DOHH2 (cell line): ENCODE data around the gene CLSTN1.

Experiments used
- H3F3A ChIP-seq: fragments of 200-600 bp; sonication (generic), shearing (Covaris generic); 2 replicates; pipeline ENCODE4 v1.6.0; 2016; ENCODE audit warnings: antibody characterized with exemption, mild to moderate bottlenecking; ENCODE audit not compliant: control insufficient read depth, insufficient read depth
- H3K27ac ChIP-seq: fragments of 200-600 bp; sonication (generic); 2 replicates; pipeline ENCODE4 v1.5.1; 2014; ENCODE audit warnings: low read depth, mild to moderate bottlenecking, low read length, moderate library complexity
- H3K27me3 ChIP-seq: fragments of 200-600 bp; sonication (generic); 2 replicates; pipeline ENCODE4 v1.6.1; 2014; ENCODE audit warnings: mild to moderate bottlenecking, low read length, mixed read lengths; ENCODE audit not compliant: control insufficient read depth
- H3K36me3 ChIP-seq: fragments of 200-600 bp; sonication (generic); 2 replicates; pipeline ENCODE4 v1.6.1; 2014; ENCODE audit warnings: mild to moderate bottlenecking, low read length, moderate library complexity, mixed read lengths; ENCODE audit not compliant: control insufficient read depth
- H3K4me1 ChIP-seq: fragments of 200-600 bp; sonication (generic); 2 replicates; pipeline ENCODE4 v1.6.1; 2014; ENCODE audit warnings: mild to moderate bottlenecking, low read length, mixed read lengths; ENCODE audit not compliant: control insufficient read depth
- H3K4me2 ChIP-seq: fragments of 200-600 bp; sonication (generic); 2 replicates; pipeline ENCODE4 v1.6.0; 2014; ENCODE audit warnings: mild to moderate bottlenecking, low read length, moderate library complexity
- H3K4me3 ChIP-seq: fragments of 200-600 bp; sonication (generic); 2 replicates; pipeline ENCODE4 v1.5.1; 2014; ENCODE audit warnings: mild to moderate bottlenecking, low read length, mixed read lengths
- H3K79me2 ChIP-seq: fragments of 200-600 bp; sonication (generic); 2 replicates; pipeline ENCODE4 v1.6.1; 2014; ENCODE audit warnings: mild to moderate bottlenecking, low read length, mixed read lengths; ENCODE audit not compliant: control insufficient read depth
- H3K9me2 ChIP-seq: fragments of 200-600 bp; sonication (generic); replicated peaks from 2 replicates; pipeline ENCODE4 v1.6.1; 2014; ENCODE audit warnings: mild to moderate bottlenecking, low read length, mixed read lengths; ENCODE audit not compliant: control insufficient read depth
- H3K9me3 ChIP-seq: fragments of 200-600 bp; sonication (generic); 2 replicates; pipeline ENCODE4 v1.6.1; 2014; ENCODE audit warnings: antibody characterized with exemption, low read length, mixed read lengths; ENCODE audit not compliant: control insufficient read depth, insufficient read depth
- H4K20me1 ChIP-seq: fragments of 200-600 bp; sonication (generic); 2 replicates; pipeline ENCODE4 v1.6.0; 2014; ENCODE audit warnings: low read depth, mild to moderate bottlenecking, antibody characterized with exemption, low read length, moderate library complexity; ENCODE audit not compliant: control insufficient read depth, insufficient read depth
- CTCF ChIP-seq: fragments of 200-600 bp; sonication (generic); IDR thresholded peaks from one replicate; pipeline ENCODE4 v1.5.1; 2014; ENCODE audit warnings: antibody characterized with exemption, mild to moderate bottlenecking, low read depth, low read length; ENCODE audit not compliant: poor library complexity, severe bottlenecking
- EZH2phosphoT487 ChIP-seq: fragments of 200-600 bp; sonication (generic); IDR thresholded peaks from 2 replicates; pipeline ENCODE4 v1.6.1; 2017; ENCODE audit warnings: borderline replicate concordance, mild to moderate bottlenecking, antibody characterized with exemption, low read length, moderate library complexity, mixed read lengths

The CLSTN1 gene

GRCh38 chr1:9846611-9847171, 22.9 kb upstream of the CLSTN1 start:
- peaks cover 19% of the 10 kb centered on the region for H3K79me2 ChIP-seq
- no peaks in the 10 kb centered on the region for H3K9me2 ChIP-seq
- TF ChIP-seq EZH2phosphoT487 (no peak), CTCF (no peak)
- no peaks in the 10 kb centered on the region for H3K27me3 ChIP-seq
- H3K4me1 ChIP-seq, result peaks cover 71% of the 10 kb centered on the region
- H3K4me2 ChIP-seq, result no peak overlapping the region
- no peak overlapping the region for H3K27ac ChIP-seq
- H3K9me3 ChIP-seq, result no peaks in the 10 kb centered on the region
- H3K36me3 ChIP-seq, result peaks cover 9% of the 10 kb centered on the region
- H4K20me1 ChIP-seq, result no peaks in the 10 kb centered on the region
- H3F3A ChIP-seq, result peaks cover 16% of the 10 kb centered on the region
- H3K4me3 ChIP-seq, result no peak overlapping the region

- peaks cover 8% of the 10 kb centered on the region for H3K36me3 ChIP-seq
- no peaks in the 10 kb centered on the region for H3K27me3 ChIP-seq
- H3K9me2 ChIP-seq, result no peaks in the 10 kb centered on the region
- TF ChIP-seq EZH2phosphoT487 (no peak), CTCF (no peak)
- no peak overlapping the region; the same call in 1 of the 2 replicates for H3K4me2 ChIP-seq
- H3K4me3 ChIP-seq, result no peak overlapping the region
- no peak overlapping the region for H3K27ac ChIP-seq
- H4K20me1 ChIP-seq, result no peaks in the 10 kb centered on the region
- H3F3A ChIP-seq, result peaks cover 16% of the 10 kb centered on the region
- H3K79me2 ChIP-seq, result peaks cover 11% of the 10 kb centered on the region
- peaks cover 63% of the 10 kb centered on the region for H3K4me1 ChIP-seq
- H3K9me3 ChIP-seq, result no peaks in the 10 kb centered on the region
Measured at GRCh38 chr1:9845914-9846313, 22.1 kb upstream of the CLSTN1 start.

- Histone ChIP-seq H3K4me2 (no peak overlapping the region), H3K4me3 (no peak overlapping the region), H3K36me3 (peaks cover 7% of the 10 kb centered on the region), H4K20me1 (no peaks in the 10 kb centered on the region), H3K27ac (no peak overlapping the region), H3K4me1 (peaks cover 54% of the 10 kb centered on the region), H3K27me3 (no peaks in the 10 kb centered on the region), H3K79me2 (peaks cover 6% of the 10 kb centered on the region), H3K9me2 (no peaks in the 10 kb centered on the region), H3F3A (peaks cover 12% of the 10 kb centered on the region), H3K9me3 (no peaks in the 10 kb centered on the region)
- TF ChIP-seq EZH2phosphoT487, result no peak
- no peak for TF ChIP-seq CTCF
Measured at GRCh38 chr1:9844756-9845155, 21.0 kb upstream of the CLSTN1 start.
